Measurements from ENCODE around the gene PLSCR5. TPM values are rescaled to one million over a fixed set of nuclear protein-coding genes. Genes with fewer than 3 reads are reported as not detected.

PLSCR5 gene
- total RNA-seq, 4 donors from 2014 or later, result not detected

DNA sequence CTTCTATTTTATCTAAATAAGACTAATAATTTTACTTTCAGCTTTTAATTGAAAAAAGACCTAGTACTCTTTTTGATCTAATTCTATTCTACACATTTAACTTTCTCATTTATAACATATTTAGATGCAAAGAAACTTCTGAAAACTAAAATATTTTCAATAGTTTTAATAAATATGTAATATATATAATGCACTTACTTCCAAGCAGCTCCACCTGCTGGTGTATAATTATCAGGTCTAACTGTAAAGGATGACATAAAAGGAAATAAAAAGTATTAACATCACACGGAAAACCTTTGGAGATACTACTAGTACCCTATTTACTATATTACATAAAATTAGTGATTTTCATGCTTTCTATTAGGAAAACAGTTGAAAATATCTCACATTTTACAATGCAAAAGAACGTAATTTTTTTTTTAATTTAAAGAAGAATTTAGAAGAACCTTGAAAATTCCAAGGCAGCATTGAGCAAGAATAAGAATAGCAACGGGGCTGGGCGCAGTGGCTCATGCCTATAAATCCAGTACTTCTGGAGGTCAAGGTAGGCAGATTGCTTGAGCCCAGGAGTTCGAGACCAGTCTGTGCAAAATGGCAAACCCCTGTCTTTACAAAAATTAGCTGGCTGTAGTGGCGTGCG is 10.2 kb downstream of the PLSCR5 start:
- Histone ChIP-seq H3K9me3 (no peaks in the 10 kb centered on the region), H3K4me1 (no peaks in the 10 kb centered on the region), H3K36me3 (no peaks in the 10 kb centered on the region), H3K27ac (replicated peaks in 1 of 4) (no peak overlapping the region), H3K27me3 (no peaks in the 10 kb centered on the region), H3K4me3 (no peak overlapping the region)
- TF ChIP-seq EP300 (IDR thresholded peaks at IDR 0.05), result no peak
- TF ChIP-seq POLR2AphosphoS5 (IDR thresholded peaks at IDR 0.05), result no peak
- TF ChIP-seq CTCF (IDR thresholded peaks at IDR 0.05), result peak; percentile 10 to 42 (median 36)
- intact Hi-C loops (cut with DNase I), result loop anchor here (5.0 kb wide), 1 partner anchor 47 kb away; no protein-coding TSS in a partner anchor
- no peak for DNase-seq (ENCODE audit: extremely low spot score)
- WGBS, result 80% methylated on average over 7 of the region's 7 CpGs

DNA sequence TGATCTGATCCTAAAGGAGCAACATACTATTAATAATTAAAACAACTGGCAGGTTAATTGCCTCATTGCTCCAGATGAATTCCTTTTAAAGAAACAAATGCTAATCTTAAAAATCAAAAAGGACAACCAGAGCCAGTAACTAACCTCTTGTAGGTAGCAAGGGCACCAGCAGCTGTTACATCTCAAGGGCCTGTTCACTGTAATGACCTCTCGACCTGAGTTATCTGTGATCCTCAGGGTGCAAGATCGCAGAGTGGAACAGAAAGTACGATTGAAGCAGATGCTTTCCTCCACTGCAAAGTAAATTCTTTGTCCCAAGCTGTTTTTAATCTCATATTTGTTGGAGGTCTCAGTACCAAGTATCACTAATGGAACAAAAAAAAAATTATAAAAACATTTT is 11.4 kb downstream of the PLSCR5 start:
- no peak overlapping the region for H3K27ac ChIP-seq (replicated peaks in 1 of 4)
- no peak overlapping the region for H3K4me3 ChIP-seq
- intact Hi-C loops (cut with DNase I), result loop anchor here (5.0 kb wide), 1 partner anchor 49 kb away; no protein-coding TSS in a partner anchor
- H3K9me3 ChIP-seq, result no peaks in the 10 kb centered on the region
- DNase-seq (ENCODE audit: extremely low spot score), result no peak
- no peaks in the 10 kb centered on the region for H3K4me1 ChIP-seq
- 89% methylated on average over 3 of the region's 3 CpGs for WGBS
- no peak for TF ChIP-seq CTCF (IDR thresholded peaks at IDR 0.05)
- H3K36me3 ChIP-seq, result no peaks in the 10 kb centered on the region
- no peaks in the 10 kb centered on the region for H3K27me3 ChIP-seq

GRCh38 chr3:146590521-146590920 is 14.6 kb downstream of the PLSCR5 start:
- 88% methylated on average over 2 of the region's 2 CpGs for WGBS
- Histone ChIP-seq H3K27me3 (no peaks in the 10 kb centered on the region), H3K9me3 (no peaks in the 10 kb centered on the region), H3K36me3 (no peaks in the 10 kb centered on the region), H3K4me3 (no peak overlapping the region), H3K4me1 (no peaks in the 10 kb centered on the region), H3K27ac (replicated peaks in 1 of 4) (no peak overlapping the region)
- no peak for DNase-seq (ENCODE audit: extremely low spot score)
- TF ChIP-seq EP300 (IDR thresholded peaks at IDR 0.05) (no peak), POLR2A (IDR thresholded peaks at IDR 0.05; ENCODE audit: low read depth) (no peak), CTCF (IDR thresholded peaks at IDR 0.05) (no peak), POLR2AphosphoS5 (IDR thresholded peaks at IDR 0.05) (no peak)
- intact Hi-C loops (cut with DNase I), result loop anchor here (5.0 kb wide), 1 partner anchor 52 kb away; no protein-coding TSS in a partner anchor

GRCh38 chr3:146589899-146590508 is 15.1 kb downstream of the PLSCR5 start:
- Histone ChIP-seq H3K4me1 (no peaks in the 10 kb centered on the region), H3K36me3 (no peaks in the 10 kb centered on the region), H3K27ac (replicated peaks in 1 of 4) (no peak overlapping the region), H3K4me3 (no peak overlapping the region), H3K27me3 (no peaks in the 10 kb centered on the region), H3K9me3 (no peaks in the 10 kb centered on the region)
- intact Hi-C loops (cut with DNase I), result loop anchor here (5.0 to 10.0 kb wide), 2 partner anchors 52 to 375 kb away; no protein-coding TSS in a partner anchor
- no peak for DNase-seq (ENCODE audit: extremely low spot score)
- 13% methylated on average over 1 of the region's 1 CpG for WGBS
- TF ChIP-seq CTCF (IDR thresholded peaks at IDR 0.05) (peak in 2 of 3 experiments; percentile 55 to 59), EP300 (IDR thresholded peaks at IDR 0.05) (no peak)

DNA sequence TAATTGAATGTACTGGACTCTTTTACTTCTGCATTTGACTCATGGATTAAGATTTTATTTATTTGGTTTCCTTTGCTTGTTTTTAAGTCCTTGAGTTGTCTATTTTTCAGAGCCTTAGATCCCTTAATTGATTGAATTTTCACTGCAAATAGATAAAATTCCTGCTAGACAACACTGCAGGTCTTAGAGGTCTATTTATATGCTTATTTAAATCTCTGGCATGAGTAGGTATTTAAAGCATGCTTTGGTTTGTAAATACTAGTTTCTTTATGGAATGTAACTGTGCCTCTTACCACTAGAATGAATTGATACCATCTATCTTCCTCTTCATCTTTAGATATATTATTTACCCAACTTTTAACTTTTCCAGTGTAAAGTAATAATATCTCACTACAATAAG is 20.0 kb downstream of the PLSCR5 start:
- Histone ChIP-seq H3K36me3 (no peaks in the 10 kb centered on the region), H3K4me3 (no peak overlapping the region), H3K27me3 (no peaks in the 10 kb centered on the region), H3K27ac (replicated peaks in 1 of 4) (no peak overlapping the region), H3K9me3 (no peaks in the 10 kb centered on the region), H3K4me1 (no peaks in the 10 kb centered on the region)
- intact Hi-C loops (cut with DNase I), result loop anchor here (10.0 kb wide), 1 partner anchor 370 kb away; no protein-coding TSS in a partner anchor
- DNase-seq (ENCODE audit: extremely low spot score), result no peak
- TF ChIP-seq CTCF (IDR thresholded peaks at IDR 0.05), result no peak
- TF ChIP-seq EP300 (IDR thresholded peaks at IDR 0.05), result no peak
- no peak for TF ChIP-seq POLR2A (IDR thresholded peaks at IDR 0.05; ENCODE audit: low read depth)
- no peak for TF ChIP-seq POLR2AphosphoS5 (IDR thresholded peaks at IDR 0.05)
